HepG2 (cell line): ENCODE measurements around the gene ETFB. TPM values are rescaled to one million over a fixed set of nuclear protein-coding genes. Genes with fewer than 3 reads are reported as not detected.

ENCODE experiments used
- EP300 ChIP-seq, 3 experiments: sonication (generic) in 1 of 3; formaldehyde crosslinking in 1 of 3; IDR thresholded peaks; 2 replicates each; pipeline versions ENCODE4 v1.5.1 to v1.6.1; 2011 to 2020; ENCODE audit warnings: low read depth in 2 of 3, low read length in 2 of 3, borderline replicate concordance in 1 of 3, improper control_type of control experiment in 1 of 3, mild to moderate bottlenecking in 1 of 3, missing genetic modification reagents in 1 of 3, moderate library complexity in 1 of 3
- JARID2 ChIP-seq: sonication (generic); formaldehyde crosslinking; IDR thresholded peaks from 2 replicates; pipeline ENCODE4 v1.8.1; 2023; ENCODE audit warnings: missing genetic modification reagents, inconsistent platforms; ENCODE audit not compliant: insufficient replicate concordance
- THAP11 ChIP-seq: IDR thresholded peaks from 2 replicates; pipeline ENCODE4 v1.6.1; 2016; ENCODE audit warnings: missing biosample characterization, missing genetic modification reagents
- ZNF772 ChIP-seq: sonication (generic); formaldehyde crosslinking; IDR thresholded peaks from 2 replicates; pipeline ENCODE4 v1.5.0; 2020; ENCODE audit warnings: mild to moderate bottlenecking, missing genetic modification reagents
- polyA plus RNA-seq, 8 experiments: library from polyadenylated mRNA; depleted of rRNA in 3 of 8; stranded (reverse) in 7 of 8; unstranded in 1 of 8; fragments of >200 nt; fragmentation: Illumina TruSeq in 4 of 8; extraction: Trizol in 4 of 8; gene quantifications; 2 replicates each; pipeline versions ENCODE4 v1.2.1 to v1.2.3, GENCODE V29; 2011 to 2016; ENCODE audit warnings: low read depth in 4 of 8, missing spikeins in 1 of 8, mixed read lengths in 1 of 8; ENCODE audit not compliant: insufficient read depth in 1 of 8
- total RNA-seq, 5 experiments: library from RNA; depleted of rRNA; stranded (reverse); fragments of >200 nt; fragmentation: Illumina TruSeq; extraction: Trizol; gene quantifications; 2 replicates each; pipeline ENCODE4 v1.2.3, GENCODE V29; 2016; ENCODE audit warnings: low read depth in 1 of 5
- TF ChIP-seq, protein P1 (sequence below): IDR thresholded peaks from 2 replicates; pipeline ENCODE4 v1.6.1; 2016; ENCODE audit warnings: low read depth, missing genetic modification reagents, missing compliant biosample characterization
- TF ChIP-seq, protein P2 (sequence below): sonication (generic); formaldehyde crosslinking; IDR thresholded peaks from 2 replicates; pipeline ENCODE4 v1.4.0; 2020; ENCODE audit warnings: missing genetic modification reagents
- TF ChIP-seq, protein P3 (sequence below): sonication (generic); formaldehyde crosslinking; IDR thresholded peaks from 2 replicates; pipeline ENCODE4 v1.8.0; 2022; ENCODE audit warnings: missing genetic modification reagents, mild to moderate bottlenecking, borderline replicate concordance

ETFB gene
- total and polyA plus RNA-seq, 2 of the 13 experiments (the other 11 are each of a cell fraction or from before 2014, with no cell fraction given), result 678 to 1,314 TPM

DNA sequence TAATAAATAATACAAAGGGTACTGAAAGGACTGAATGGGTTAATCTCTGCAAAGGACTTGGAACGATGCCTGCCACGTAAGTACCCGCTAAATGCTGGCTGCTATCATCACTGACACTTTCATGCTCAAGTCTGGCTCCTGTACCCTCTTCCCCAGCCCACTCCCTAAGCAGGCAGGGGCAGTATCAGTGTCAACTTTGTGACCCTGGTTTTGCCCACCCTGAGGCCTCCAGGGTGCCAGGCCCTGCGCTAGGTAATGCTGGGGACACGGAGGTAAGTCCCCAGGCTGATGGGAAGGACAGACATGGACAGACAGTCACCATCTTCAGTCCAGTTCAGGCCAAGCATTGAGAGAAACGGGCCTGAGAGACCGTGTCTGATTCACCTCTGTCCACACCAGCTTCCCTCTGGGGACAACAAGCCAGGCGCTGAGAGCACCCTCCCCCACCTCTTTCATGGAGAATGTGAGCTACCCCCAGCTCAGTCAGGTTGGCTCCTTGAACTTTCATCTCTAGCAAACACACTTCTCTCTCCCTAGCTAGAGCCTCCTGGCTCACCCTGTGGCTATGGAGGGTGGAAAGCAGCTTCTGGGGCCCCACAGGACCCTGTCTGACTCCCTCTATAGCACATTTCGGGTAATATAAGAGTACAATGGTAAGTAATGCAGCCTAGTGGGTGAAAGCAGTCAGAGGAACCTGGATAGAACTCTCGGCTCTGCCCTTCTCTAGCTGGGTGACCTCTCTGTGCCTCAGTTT, 800 bp downstream of the ETFB start (continued):
- TF ChIP-seq, protein P1, sequence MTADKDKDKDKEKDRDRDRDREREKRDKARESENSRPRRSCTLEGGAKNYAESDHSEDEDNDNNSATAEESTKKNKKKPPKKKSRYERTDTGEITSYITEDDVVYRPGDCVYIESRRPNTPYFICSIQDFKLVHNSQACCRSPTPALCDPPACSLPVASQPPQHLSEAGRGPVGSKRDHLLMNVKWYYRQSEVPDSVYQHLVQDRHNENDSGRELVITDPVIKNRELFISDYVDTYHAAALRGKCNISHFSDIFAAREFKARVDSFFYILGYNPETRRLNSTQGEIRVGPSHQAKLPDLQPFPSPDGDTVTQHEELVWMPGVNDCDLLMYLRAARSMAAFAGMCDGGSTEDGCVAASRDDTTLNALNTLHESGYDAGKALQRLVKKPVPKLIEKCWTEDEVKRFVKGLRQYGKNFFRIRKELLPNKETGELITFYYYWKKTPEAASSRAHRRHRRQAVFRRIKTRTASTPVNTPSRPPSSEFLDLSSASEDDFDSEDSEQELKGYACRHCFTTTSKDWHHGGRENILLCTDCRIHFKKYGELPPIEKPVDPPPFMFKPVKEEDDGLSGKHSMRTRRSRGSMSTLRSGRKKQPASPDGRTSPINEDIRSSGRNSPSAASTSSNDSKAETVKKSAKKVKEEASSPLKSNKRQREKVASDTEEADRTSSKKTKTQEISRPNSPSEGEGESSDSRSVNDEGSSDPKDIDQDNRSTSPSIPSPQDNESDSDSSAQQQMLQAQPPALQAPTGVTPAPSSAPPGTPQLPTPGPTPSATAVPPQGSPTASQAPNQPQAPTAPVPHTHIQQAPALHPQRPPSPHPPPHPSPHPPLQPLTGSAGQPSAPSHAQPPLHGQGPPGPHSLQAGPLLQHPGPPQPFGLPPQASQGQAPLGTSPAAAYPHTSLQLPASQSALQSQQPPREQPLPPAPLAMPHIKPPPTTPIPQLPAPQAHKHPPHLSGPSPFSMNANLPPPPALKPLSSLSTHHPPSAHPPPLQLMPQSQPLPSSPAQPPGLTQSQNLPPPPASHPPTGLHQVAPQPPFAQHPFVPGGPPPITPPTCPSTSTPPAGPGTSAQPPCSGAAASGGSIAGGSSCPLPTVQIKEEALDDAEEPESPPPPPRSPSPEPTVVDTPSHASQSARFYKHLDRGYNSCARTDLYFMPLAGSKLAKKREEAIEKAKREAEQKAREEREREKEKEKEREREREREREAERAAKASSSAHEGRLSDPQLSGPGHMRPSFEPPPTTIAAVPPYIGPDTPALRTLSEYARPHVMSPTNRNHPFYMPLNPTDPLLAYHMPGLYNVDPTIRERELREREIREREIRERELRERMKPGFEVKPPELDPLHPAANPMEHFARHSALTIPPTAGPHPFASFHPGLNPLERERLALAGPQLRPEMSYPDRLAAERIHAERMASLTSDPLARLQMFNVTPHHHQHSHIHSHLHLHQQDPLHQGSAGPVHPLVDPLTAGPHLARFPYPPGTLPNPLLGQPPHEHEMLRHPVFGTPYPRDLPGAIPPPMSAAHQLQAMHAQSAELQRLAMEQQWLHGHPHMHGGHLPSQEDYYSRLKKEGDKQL (CRISPR knock-in tag), result 0 out of 2 replicates have a peak, but pooled peaks have one; percentile 15
- TF ChIP-seq, protein P2, sequence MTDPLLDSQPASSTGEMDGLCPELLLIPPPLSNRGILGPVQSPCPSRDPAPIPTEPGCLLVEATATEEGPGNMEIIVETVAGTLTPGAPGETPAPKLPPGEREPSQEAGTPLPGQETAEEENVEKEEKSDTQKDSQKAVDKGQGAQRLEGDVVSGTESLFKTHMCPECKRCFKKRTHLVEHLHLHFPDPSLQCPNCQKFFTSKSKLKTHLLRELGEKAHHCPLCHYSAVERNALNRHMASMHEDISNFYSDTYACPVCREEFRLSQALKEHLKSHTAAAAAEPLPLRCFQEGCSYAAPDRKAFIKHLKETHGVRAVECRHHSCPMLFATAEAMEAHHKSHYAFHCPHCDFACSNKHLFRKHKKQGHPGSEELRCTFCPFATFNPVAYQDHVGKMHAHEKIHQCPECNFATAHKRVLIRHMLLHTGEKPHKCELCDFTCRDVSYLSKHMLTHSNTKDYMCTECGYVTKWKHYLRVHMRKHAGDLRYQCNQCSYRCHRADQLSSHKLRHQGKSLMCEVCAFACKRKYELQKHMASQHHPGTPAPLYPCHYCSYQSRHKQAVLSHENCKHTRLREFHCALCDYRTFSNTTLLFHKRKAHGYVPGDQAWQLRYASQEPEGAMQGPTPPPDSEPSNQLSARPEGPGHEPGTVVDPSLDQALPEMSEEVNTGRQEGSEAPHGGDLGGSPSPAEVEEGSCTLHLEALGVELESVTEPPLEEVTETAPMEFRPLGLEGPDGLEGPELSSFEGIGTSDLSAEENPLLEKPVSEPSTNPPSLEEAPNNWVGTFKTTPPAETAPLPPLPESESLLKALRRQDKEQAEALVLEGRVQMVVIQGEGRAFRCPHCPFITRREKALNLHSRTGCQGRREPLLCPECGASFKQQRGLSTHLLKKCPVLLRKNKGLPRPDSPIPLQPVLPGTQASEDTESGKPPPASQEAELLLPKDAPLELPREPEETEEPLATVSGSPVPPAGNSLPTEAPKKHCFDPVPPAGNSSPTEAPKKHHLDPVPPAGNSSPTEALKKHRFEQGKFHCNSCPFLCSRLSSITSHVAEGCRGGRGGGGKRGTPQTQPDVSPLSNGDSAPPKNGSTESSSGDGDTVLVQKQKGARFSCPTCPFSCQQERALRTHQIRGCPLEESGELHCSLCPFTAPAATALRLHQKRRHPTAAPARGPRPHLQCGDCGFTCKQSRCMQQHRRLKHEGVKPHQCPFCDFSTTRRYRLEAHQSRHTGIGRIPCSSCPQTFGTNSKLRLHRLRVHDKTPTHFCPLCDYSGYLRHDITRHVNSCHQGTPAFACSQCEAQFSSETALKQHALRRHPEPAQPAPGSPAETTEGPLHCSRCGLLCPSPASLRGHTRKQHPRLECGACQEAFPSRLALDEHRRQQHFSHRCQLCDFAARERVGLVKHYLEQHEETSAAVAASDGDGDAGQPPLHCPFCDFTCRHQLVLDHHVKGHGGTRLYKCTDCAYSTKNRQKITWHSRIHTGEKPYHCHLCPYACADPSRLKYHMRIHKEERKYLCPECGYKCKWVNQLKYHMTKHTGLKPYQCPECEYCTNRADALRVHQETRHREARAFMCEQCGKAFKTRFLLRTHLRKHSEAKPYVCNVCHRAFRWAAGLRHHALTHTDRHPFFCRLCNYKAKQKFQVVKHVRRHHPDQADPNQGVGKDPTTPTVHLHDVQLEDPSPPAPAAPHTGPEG, result 0 out of 2 replicates have a peak, but pooled peaks have one; percentile 24
- peak; percentile 79; the same call in 1 of the 2 replicates for TF ChIP-seq ZNF772 (CRISPR knock-in tag)
- no peak for TF ChIP-seq JARID2 (CRISPR knock-in tag)
- peak in 1 of 2 experiments; percentile 74; a peak in 2 of 4 replicates for TF ChIP-seq EP300 (IDR thresholded peaks at IDR 0.05; ENCODE audit: low read depth in 2 of 2, low read length in 2 of 2)
- peak; percentile 81 for TF ChIP-seq EP300 (CRISPR knock-in tag; IDR thresholded peaks at IDR 0.05; ENCODE audit: borderline replicate concordance)
- TF ChIP-seq, protein P3, sequence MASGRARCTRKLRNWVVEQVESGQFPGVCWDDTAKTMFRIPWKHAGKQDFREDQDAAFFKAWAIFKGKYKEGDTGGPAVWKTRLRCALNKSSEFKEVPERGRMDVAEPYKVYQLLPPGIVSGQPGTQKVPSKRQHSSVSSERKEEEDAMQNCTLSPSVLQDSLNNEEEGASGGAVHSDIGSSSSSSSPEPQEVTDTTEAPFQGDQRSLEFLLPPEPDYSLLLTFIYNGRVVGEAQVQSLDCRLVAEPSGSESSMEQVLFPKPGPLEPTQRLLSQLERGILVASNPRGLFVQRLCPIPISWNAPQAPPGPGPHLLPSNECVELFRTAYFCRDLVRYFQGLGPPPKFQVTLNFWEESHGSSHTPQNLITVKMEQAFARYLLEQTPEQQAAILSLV (CRISPR knock-in tag), result 0 out of 2 replicates have a peak, but pooled peaks have one; percentile 47
- peak; percentile 49; the same call in 1 of the 2 replicates for TF ChIP-seq THAP11 (CRISPR knock-in tag)
